Dendritic cell treated with granulocyte-macrophage colony-stimulating factor and Interleukin-4, amounts not matched to agents 40 ng/mL and 50 ng/mL, for 4 days (primary cell): ENCODE measurements around the gene MINDY2.
"Not testable (repeated sequence)": the region's sequence is repeated elsewhere in the genome, so short reads cannot be mapped to it uniquely, and the experiment has no call there.

Source experiments
- H3K27ac Mint-ChIP-seq: one replicate; pipeline ENCODE4 v1.8.0; 2022; ENCODE audit warnings: mild to moderate bottlenecking, mixed read lengths
- H3K27me3 Mint-ChIP-seq: one replicate; pipeline ENCODE4 v1.8.0; 2022; ENCODE audit warnings: mild to moderate bottlenecking, mixed read lengths
- H3K36me3 Mint-ChIP-seq: one replicate; pipeline ENCODE4 v1.8.0; 2022; ENCODE audit warnings: low read depth, mixed read lengths
- H3K4me1 Mint-ChIP-seq: one replicate; pipeline ENCODE4 v1.8.0; 2022; ENCODE audit warnings: low read depth, mixed read lengths
- H3K4me3 Mint-ChIP-seq: one replicate; pipeline ENCODE4 v1.8.0; 2022; ENCODE audit warnings: mild to moderate bottlenecking, moderate library complexity, mixed read lengths
- H3K9me3 Mint-ChIP-seq: one replicate; pipeline ENCODE4 v1.8.0; 2022; ENCODE audit warnings: mixed read lengths
- intact Hi-C: fragments of 100-400 bp; cut with micrococcal nuclease; formaldehyde crosslinking; loops from one replicate; pipeline ENCODE4 v1.15.0; 2022

Gene MINDY2

DNA sequence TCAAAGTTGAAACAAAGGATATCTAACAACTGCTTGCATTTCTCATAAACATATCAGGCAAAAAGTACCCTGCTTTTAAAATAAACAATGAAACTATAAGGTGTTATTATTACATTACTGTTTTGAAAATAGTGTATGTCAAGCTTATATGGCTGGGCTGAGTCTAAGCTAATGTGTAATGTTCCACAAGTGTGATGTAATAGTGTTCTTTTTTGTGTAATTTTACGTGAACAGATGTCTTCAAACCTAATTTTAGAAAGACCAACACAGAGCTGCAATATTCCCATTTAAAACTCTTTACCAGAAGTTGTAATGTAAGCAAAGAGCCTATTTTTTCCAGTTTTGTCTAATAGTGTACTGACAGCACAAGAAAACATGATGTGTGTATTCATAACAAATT, 34.0 kb downstream of the MINDY2 start:
- H3K27ac Mint-ChIP-seq: no peak overlapping the region
- intact Hi-C loops: no loop called here
- H3K4me1 Mint-ChIP-seq: peaks cover 16% of the 10 kb centered on the region
- no peak overlapping the region for H3K4me3 Mint-ChIP-seq
- peaks cover 41% of the 10 kb centered on the region for H3K36me3 Mint-ChIP-seq
- H3K9me3 Mint-ChIP-seq: no peaks in the 10 kb centered on the region
- H3K27me3 Mint-ChIP-seq: no peaks in the 10 kb centered on the region

DNA sequence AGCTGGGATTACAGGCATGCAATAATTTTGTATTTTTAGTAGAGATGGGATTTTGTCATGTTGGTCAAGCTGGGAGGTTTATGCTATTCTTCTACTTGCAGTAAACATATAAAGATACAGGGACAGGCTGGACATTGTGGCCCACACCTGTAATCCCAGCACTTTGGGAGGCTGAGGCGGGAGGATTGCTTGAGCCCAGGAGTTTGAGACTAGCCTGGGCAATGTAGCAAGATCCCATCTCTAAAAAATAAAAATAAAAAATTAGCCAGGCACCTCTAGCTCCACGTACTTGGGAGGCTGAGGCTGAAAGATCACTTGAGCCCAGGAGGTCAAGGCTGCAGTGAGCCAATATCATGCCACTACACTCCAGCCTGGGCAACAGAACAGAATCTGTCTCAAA, 52.2 kb downstream of the MINDY2 start:
- H3K27ac Mint-ChIP-seq, H3K27me3 Mint-ChIP-seq, H3K4me1 Mint-ChIP-seq, intact Hi-C loops, H3K4me3 Mint-ChIP-seq, H3K9me3 Mint-ChIP-seq: not testable (repeated sequence)
- H3K36me3 Mint-ChIP-seq: peaks cover 59% of the 10 kb centered on the region

- H3K27me3 Mint-ChIP-seq: no peaks in the 10 kb centered on the region
- no peak overlapping the region for H3K4me3 Mint-ChIP-seq
- H3K27ac Mint-ChIP-seq: no peak overlapping the region
- H3K36me3 Mint-ChIP-seq: peaks cover 41% of the 10 kb centered on the region
- H3K9me3 Mint-ChIP-seq: no peaks in the 10 kb centered on the region
- peaks cover 20% of the 10 kb centered on the region for H3K4me1 Mint-ChIP-seq
- intact Hi-C loops: no loop called here
These were observed 59.5 kb downstream of the MINDY2 start for GRCh38 chr15:58830556-58830955.

GRCh38 chr15:58833681-58834426, 62.8 kb downstream of the MINDY2 start:
- H3K27me3 Mint-ChIP-seq, H3K9me3 Mint-ChIP-seq, intact Hi-C loops, H3K27ac Mint-ChIP-seq: not testable (repeated sequence)
- Mint-ChIP-seq H3K4me1 (peaks cover 14% of the 10 kb centered on the region), H3K36me3 (peaks cover 34% of the 10 kb centered on the region), H3K4me3 (peak overlapping the region; percentile 39)

- H3K27ac Mint-ChIP-seq: no peak overlapping the region
- H3K36me3 Mint-ChIP-seq: peaks cover 15% of the 10 kb centered on the region
- H3K4me3 Mint-ChIP-seq: no peak overlapping the region
- intact Hi-C loops: no loop called here
- H3K4me1 Mint-ChIP-seq: no peaks in the 10 kb centered on the region
- H3K9me3 Mint-ChIP-seq: no peaks in the 10 kb centered on the region
- H3K27me3 Mint-ChIP-seq: no peaks in the 10 kb centered on the region
These were observed 68.4 kb downstream of the MINDY2 start for GRCh38 chr15:58839485-58839884.

GRCh38 chr15:58840048-58840447, 68.9 kb downstream of the MINDY2 start:
- intact Hi-C loops: no loop called here
- Mint-ChIP-seq H3K4me3 (no peak overlapping the region), H3K27me3 (no peaks in the 10 kb centered on the region), H3K9me3 (no peaks in the 10 kb centered on the region), H3K27ac (no peak overlapping the region), H3K36me3 (peaks cover 18% of the 10 kb centered on the region), H3K4me1 (no peaks in the 10 kb centered on the region)

GRCh38 chr15:58842713-58843396, 71.8 kb downstream of the MINDY2 start:
- Mint-ChIP-seq H3K27ac (no peak overlapping the region), H3K36me3 (peaks cover 26% of the 10 kb centered on the region), H3K9me3 (no peaks in the 10 kb centered on the region), H3K27me3 (no peaks in the 10 kb centered on the region), H3K4me3 (no peak overlapping the region), H3K4me1 (no peaks in the 10 kb centered on the region)
- intact Hi-C loops: no loop called here

DNA sequence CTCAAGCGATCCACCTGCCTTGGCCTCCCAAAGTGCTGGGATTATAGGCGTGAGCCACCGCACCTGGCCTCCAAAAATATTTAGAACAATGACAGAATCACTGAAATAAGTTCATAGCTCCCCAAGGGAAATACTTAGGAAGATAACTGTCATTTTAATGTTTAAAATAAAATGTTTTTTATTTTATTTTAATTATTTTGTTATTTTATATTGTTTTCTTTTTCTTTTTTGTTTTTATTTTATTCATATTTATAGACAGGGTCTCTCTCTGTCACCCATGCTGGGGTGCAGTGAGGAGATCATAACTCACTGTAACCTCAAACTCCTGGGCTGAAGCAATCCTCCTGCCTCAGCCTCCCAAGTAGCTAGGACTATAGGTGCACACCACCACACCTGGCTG, 80.1 kb downstream of the MINDY2 start:
- H3K27me3 Mint-ChIP-seq, H3K9me3 Mint-ChIP-seq, H3K4me3 Mint-ChIP-seq, H3K27ac Mint-ChIP-seq, intact Hi-C loops, H3K4me1 Mint-ChIP-seq: not testable (repeated sequence)
- peaks cover 65% of the 10 kb centered on the region for H3K36me3 Mint-ChIP-seq

DNA sequence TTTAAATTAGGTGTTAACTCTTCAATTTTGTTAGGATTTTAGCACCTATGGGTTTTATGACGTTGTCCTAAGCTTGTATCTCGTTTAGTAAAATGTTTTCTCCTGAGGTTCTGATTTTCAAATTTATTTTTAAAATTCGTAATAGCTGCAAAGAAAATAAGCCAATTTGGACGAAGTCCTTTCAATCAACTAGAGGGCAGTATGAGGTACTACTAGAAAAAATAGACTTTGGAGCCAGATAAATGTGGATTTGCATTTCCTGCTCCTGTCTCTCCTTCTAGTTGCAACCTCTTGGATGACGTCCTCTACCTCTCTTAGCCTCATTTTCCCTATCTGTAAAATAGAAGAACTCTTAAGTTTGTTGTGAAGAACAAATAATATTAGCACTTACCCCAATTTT, 81.2 kb downstream of the MINDY2 start:
- Mint-ChIP-seq H3K27me3 (no peaks in the 10 kb centered on the region), H3K27ac (no peak overlapping the region), H3K36me3 (peaks cover 62% of the 10 kb centered on the region), H3K4me3 (no peak overlapping the region), H3K9me3 (no peaks in the 10 kb centered on the region), H3K4me1 (peaks cover 5% of the 10 kb centered on the region)
- intact Hi-C loops: no loop called here

- peaks cover 5% of the 10 kb centered on the region for H3K4me1 Mint-ChIP-seq
- H3K4me3 Mint-ChIP-seq: no peak overlapping the region
- no peak overlapping the region for H3K27ac Mint-ChIP-seq
- peaks cover 40% of the 10 kb centered on the region for H3K36me3 Mint-ChIP-seq
- H3K27me3 Mint-ChIP-seq: no peaks in the 10 kb centered on the region
- no peaks in the 10 kb centered on the region for H3K9me3 Mint-ChIP-seq
- intact Hi-C loops: no loop called here
These were observed 83.5 kb downstream of the MINDY2 start for GRCh38 chr15:58854593-58854992.

DNA sequence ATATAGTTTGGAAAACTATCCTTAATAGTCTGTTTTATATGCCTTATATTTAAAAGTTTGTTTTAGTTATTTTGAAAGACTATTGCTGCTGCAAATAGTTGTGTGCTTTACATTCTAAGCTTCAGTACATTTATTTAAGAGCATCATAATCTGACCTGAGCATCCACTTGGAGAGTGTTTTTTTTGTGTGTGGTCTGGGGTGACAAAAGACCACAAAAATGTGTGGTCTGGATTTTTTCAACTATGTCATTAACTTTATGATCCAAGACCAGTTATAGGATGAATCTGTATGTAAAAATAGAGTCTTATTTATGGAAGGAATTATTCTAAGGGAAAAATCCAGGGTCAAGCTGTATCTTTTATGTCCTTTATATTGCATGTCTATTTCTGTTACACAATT, 85.0 kb downstream of the MINDY2 start:
- peaks cover 30% of the 10 kb centered on the region for H3K36me3 Mint-ChIP-seq
- H3K4me3 Mint-ChIP-seq: no peak overlapping the region
- H3K27ac Mint-ChIP-seq: no peak overlapping the region
- H3K27me3 Mint-ChIP-seq: no peaks in the 10 kb centered on the region
- intact Hi-C loops: no loop called here
- H3K4me1 Mint-ChIP-seq: peaks cover 5% of the 10 kb centered on the region
- no peaks in the 10 kb centered on the region for H3K9me3 Mint-ChIP-seq

DNA sequence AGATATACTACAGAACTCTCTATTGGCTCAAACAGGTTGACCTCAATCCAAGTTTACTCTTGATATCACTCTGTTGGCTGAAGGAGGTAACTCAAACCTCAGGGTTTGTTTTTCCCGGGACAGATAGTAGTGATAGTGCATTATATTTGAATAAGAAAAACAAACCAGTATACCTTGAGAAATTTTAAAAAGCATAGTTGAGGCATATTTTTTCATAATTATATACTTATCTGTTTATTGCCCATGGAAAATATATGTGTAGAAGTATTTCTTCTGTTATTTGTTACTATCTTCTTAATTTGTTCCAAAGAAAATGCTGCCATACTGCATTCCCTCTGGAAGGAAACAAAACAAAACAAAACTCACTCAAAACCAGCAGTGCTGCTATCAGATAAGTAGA, 85.5 kb downstream of the MINDY2 start:
- intact Hi-C loops, H3K27me3 Mint-ChIP-seq, H3K4me1 Mint-ChIP-seq, H3K4me3 Mint-ChIP-seq, H3K9me3 Mint-ChIP-seq, H3K27ac Mint-ChIP-seq: not testable (repeated sequence)
- H3K36me3 Mint-ChIP-seq: peaks cover 28% of the 10 kb centered on the region

GRCh38 chr15:58862326-58862725, 91.2 kb downstream of the MINDY2 start:
- Mint-ChIP-seq H3K4me3 (no peak overlapping the region), H3K27ac (no peak overlapping the region), H3K27me3 (peaks cover 14% of the 10 kb centered on the region), H3K9me3 (no peaks in the 10 kb centered on the region), H3K36me3 (no peaks in the 10 kb centered on the region), H3K4me1 (peaks cover 10% of the 10 kb centered on the region)
- intact Hi-C loops: no loop called here

- H3K4me1 Mint-ChIP-seq: peaks cover 10% of the 10 kb centered on the region
- intact Hi-C loops: no loop called here
- H3K9me3 Mint-ChIP-seq: no peaks in the 10 kb centered on the region
- peak overlapping the region; percentile 62 for H3K4me3 Mint-ChIP-seq
- H3K27me3 Mint-ChIP-seq: peaks cover 14% of the 10 kb centered on the region
- no peaks in the 10 kb centered on the region for H3K36me3 Mint-ChIP-seq
- H3K27ac Mint-ChIP-seq: no peak overlapping the region
These were observed 93.7 kb downstream of the MINDY2 start for GRCh38 chr15:58864602-58865424.
